T-helper 22 cell (primary cell): ENCODE data around the gene RAPSN.

ENCODE experiments used
- DNase-seq: peaks from one replicate; pipeline ENCODE4 v3.0.0-alpha.2; 2020; ENCODE audit warnings: low read depth

Gene RAPSN

GRCh38 chr11:47464483-47464882, 15.5 kb upstream of the RAPSN start:
- DNase-seq: no peak

- no peak for DNase-seq
These were observed 12.9 kb upstream of the RAPSN start for GRCh38 chr11:47461876-47462275.

DNA sequence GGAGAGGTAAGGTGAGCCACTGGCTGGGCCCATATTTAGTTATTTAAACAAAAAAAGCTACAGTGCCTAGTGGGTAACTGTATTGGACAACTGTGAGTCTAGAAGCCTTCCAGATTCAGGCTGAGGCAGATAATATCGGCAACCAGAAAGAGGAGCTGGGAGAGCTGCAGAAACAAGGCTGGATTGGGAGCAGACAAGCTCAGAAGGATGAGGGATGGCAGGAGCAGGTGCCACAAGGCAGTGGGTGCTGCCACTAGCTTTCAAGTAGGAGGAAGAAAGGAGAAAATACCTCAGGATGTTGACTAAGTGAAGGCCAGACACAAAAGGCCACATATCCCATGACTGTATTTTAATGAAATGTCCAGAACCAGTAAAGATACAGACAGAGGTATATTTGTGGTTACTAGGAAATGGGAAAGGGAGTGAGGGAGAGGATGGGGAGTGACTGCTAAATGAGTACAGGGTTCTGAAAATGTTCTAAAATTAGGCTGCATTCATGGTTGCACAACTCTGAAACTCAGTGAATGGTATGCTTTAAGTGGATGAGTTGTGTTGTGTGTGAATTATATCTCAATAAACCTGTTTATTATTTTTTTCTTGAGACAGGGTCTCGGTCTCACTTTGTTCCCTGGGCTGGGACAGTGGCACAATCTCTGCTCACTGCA, 11.8 kb upstream of the RAPSN start:
- DNase-seq: no peak

- peak; percentile 30 for DNase-seq
These were observed 5.3 kb upstream of the RAPSN start for GRCh38 chr11:47454258-47454671.

- no peak for DNase-seq
These were observed 4.4 kb upstream of the RAPSN start for GRCh38 chr11:47453365-47453764.

GRCh38 chr11:47451990-47452389, 3.1 kb upstream of the RAPSN start:
- no peak for DNase-seq

- no peak for DNase-seq
These were observed 2.5 kb upstream of the RAPSN start for GRCh38 chr11:47451436-47451835.

DNA sequence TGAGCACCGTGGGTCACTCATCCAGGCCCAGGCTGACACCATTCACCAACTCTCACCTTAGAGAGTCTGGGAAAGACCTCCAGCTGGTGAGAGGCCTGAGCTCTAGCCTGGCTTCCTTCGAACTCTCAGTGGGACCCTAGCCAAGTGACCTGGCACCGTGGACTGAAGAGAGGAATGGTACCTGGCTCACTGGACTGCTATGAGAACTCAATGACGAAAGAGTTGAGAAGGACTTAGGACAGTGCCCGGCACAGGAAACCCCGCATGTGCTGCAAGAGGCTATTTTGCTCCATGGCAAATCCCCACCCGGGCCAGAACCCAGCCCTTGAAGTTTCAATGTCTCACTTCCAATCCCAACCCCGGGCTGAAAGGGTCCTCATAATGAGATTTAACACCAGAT, 605 bp upstream of the RAPSN start:
- no peak for DNase-seq

DNA sequence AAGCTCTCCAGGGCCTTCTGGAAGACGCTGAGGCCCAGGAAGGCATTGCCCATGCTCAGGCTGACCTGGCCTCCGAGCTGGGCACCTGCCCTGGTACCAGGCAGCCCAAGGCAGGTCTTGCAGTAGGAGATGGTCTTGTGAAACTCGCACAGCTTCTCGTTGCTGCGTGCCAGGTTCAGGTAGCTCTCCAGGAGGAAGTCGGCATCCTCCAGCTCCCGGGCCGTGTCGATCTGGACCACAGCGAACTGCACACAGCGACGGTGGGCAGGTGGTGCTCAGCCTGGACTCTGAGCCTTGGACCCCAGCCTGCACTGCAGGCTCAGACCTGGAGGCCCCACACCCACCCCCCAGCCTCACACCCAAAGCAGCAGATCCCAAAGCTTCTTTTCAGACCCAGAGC, 1.0 kb downstream of the RAPSN start:
- no peak for DNase-seq

- DNase-seq: no peak
These were observed 2.1 kb downstream of the RAPSN start for GRCh38 chr11:47446833-47447232.

GRCh38 chr11:47445840-47446239, 3.1 kb downstream of the RAPSN start:
- DNase-seq: no peak

DNA sequence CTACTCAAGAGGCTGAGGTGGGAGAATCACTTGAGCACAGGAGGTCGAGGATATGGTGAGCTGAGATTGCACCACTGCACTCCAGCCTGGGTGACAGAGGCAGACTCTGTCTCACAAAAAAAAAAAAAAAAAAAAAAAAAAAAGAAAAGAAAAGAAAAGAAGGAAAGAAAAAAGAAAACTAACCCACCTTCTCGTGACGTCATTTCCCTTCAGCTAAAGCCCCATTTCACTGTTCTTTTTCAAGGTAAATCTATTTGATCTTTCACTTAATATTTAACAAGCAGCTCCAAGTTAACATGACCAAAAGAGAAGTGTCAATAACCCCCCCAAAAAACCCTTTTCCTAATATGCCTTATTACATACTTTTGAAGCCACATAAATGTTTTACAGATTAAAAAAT, 5.1 kb downstream of the RAPSN start:
- no peak for DNase-seq

- DNase-seq: no peak
These were observed 5.8 kb downstream of the RAPSN start for GRCh38 chr11:47443028-47443700.

GRCh38 chr11:47442514-47442913, 6.4 kb downstream of the RAPSN start:
- no peak for DNase-seq

GRCh38 chr11:47441421-47441820, 7.5 kb downstream of the RAPSN start:
- DNase-seq: no peak

DNA sequence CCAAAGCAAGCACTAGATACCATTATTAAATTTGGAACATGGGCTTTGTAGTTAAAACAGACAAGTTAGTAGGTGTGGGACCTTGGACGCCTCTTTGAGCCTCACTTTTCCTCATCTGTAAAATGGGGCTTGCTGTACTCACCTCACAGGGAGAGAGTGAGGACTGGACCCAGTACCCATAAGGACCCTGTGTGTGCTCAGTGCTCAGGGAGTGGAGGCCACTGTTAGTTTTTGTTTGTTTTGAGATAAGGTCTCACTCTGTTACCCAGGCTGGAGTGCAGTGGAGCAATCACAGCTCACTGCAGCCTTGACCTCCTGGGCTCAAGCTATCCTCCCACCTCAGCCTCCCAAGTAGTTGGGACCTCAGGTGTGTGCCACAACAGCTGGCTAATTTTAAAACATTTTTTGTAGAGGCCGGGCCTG, 8.9 kb downstream of the RAPSN start:
- DNase-seq: no peak

DNA sequence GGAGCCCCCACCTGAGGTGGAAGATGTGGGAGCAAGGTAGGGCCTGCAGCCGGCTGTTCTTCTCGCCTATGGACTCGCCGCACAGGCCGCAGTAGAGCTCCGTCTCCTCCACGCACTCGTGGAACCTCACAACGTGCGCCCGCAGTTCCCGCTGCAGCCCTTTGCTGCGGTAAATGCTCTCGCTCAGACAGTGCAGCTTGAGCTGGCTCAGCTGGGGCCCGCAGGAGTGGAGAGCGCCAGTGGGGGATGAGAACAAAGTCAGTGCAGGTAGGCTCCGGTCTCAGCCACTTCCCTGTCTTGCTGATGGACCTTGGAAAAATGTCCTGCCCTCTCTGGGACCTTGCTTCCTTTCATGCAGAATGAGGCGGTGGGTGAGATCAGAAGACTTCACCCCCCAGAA, 10.2 kb downstream of the RAPSN start:
- DNase-seq: no peak

GRCh38 chr11:47437746-47438418, 11.1 kb downstream of the RAPSN start:
- DNase-seq: no peak

DNA sequence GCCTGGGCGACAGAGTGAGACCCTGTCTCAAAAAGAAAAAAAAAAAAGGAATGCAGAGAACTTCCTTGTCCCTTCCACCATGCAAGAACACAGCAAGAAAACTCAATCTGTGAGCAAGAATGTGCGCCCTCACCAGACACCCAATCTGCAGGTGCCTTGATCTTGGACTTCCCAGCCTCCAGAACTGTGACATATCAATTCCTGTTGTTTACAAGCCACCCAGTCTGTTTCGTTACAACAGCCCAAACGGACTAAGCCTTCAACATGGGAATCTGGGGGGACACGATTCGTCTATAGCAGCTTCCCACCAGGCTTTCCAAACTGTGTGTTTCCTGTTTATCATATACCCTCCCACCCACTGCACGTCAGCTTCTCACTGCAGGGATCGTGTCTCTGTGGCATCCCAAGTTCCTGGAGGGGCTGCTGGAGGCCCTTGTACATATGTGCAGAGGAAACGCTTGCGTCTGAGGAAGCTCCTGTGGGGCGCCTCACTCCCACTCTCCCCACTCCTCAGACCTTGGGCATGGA, 11.7 kb downstream of the RAPSN start:
- no peak for DNase-seq

GRCh38 chr11:47436726-47437125, 12.2 kb downstream of the RAPSN start:
- no peak for DNase-seq

GRCh38 chr11:47435687-47436086, 13.2 kb downstream of the RAPSN start:
- DNase-seq: no peak

DNA sequence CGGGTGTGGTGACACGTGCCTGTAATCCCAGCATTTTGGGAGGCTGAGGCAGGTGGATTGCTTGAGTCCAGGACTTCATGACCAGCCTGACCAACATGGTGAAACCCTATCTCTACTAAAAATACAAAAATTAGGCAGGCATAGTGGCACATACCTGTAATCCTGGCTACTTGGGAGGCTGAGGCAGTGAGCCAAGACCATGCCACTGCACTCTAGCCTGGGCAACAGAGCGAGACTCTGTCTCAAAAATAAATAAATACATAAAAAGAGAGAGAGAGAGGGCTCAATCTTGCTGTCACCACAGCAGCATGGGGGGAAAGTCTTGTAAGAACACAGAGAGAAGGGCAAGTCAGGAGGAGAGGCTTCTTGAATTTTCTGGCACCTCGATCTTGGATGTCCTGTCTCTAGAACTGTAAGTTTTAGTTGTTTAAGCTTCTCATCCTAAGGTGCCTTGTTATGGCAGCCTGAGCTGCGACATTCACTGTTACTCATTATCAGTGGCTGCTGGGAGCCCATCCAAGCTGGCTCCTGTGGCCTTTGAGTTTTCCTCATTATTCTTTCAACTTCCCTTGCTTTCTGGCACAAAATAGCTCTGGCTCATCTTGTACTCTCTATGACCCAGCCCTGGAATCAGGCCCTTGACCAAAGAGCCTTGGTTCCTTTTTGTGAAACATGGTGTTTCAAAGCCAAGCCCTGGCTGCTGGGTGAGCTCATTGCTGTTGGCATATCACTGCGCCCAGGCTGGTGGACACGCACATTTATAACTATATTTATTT, 14.7 kb downstream of the RAPSN start:
- DNase-seq: no peak
